ENCODE data around the gene NEFH. TPM values are rescaled to one million over a fixed set of nuclear protein-coding genes. Genes with fewer than 3 reads are reported as not detected.
"Not testable (repeated sequence)": the region's sequence is repeated elsewhere in the genome, so short reads cannot be mapped to it uniquely, and the experiment has no call there.

Gene NEFH
- total and polyA plus RNA-seq, 2 donors (not counting 3 experiments of a cell fraction or from before 2014, with no cell fraction given), result 0.09 to 0.59 TPM

GRCh38 chr22:29489127-29489780 lies 9.2 kb downstream of the NEFH start:
- H3K79me2 ChIP-seq (ENCODE audit: control insufficient read depth, insufficient read depth, low read length); H3K9ac ChIP-seq (replicated peaks; ENCODE audit: extremely low read depth, insufficient read depth, low read length); BruUV-seq (replicated peaks); dilution Hi-C loops (cut with MboI; ENCODE audit: extremely low pct_ligation_motif_present, low sequenced_read_pairs); DNase-seq (ENCODE audit: low read depth, low spot score); H3K4me3 ChIP-seq (replicated peaks in 1 of 3; ENCODE audit: insufficient read depth in 1 of 3, low read depth in 1 of 3, low read length in 3 of 3); FAIRE-seq; H3K4me2 ChIP-seq (ENCODE audit: insufficient read depth, low read length); H2AFZ ChIP-seq (ENCODE audit: low read depth, low read length); H3K27ac ChIP-seq (ENCODE audit: insufficient read depth, low read depth, low read length); H4K20me1 ChIP-seq (replicated peaks; ENCODE audit: control insufficient read depth, extremely low read depth, insufficient read depth, low read length); H3K27me3 ChIP-seq (ENCODE audit: control insufficient read depth in 2 of 2, insufficient read depth in 2 of 2, low read length in 2 of 2); H3K36me3 ChIP-seq (ENCODE audit: control insufficient read depth in 2 of 2, extremely low read depth in 1 of 2, insufficient read depth in 2 of 2, low read length in 2 of 2); H3K9me1 ChIP-seq (replicated peaks; ENCODE audit: control insufficient read depth, extremely low read depth, insufficient read depth, low read length); H3K9me3 ChIP-seq (replicated peaks; ENCODE audit: control insufficient read depth, insufficient read depth, low read length); H3K4me1 ChIP-seq (ENCODE audit: control insufficient read depth, extremely low read depth, insufficient read depth, low read length); POLR2A ChIA-PET; intact Hi-C loops (cut with micrococcal nuclease): not testable (repeated sequence)
- CTCF ChIA-PET, result interaction anchor here (1.2 kb wide), 1 partner anchor 23 kb away, joined by 3 read pairs; no protein-coding TSS in a partner anchor

GRCh38 chr22:29491012-29491411 lies 11.0 kb downstream of the NEFH start:
- no peaks in the 10 kb centered on the region for H3K9me3 ChIP-seq (replicated peaks; ENCODE audit: control insufficient read depth, insufficient read depth, low read length)
- H3K4me2 ChIP-seq (ENCODE audit: insufficient read depth, low read length), result no peak overlapping the region
- POLR2A ChIA-PET, result no interaction called here
- BruUV-seq (replicated peaks), result no TSS peak
- no peaks in the 10 kb centered on the region for H3K27me3 ChIP-seq (ENCODE audit: control insufficient read depth in 2 of 2, insufficient read depth in 2 of 2, low read length in 2 of 2)
- no peak for FAIRE-seq
- H3K9me1 ChIP-seq (replicated peaks; ENCODE audit: control insufficient read depth, extremely low read depth, insufficient read depth, low read length), result no peaks in the 10 kb centered on the region
- H3K9ac ChIP-seq (replicated peaks; ENCODE audit: extremely low read depth, insufficient read depth, low read length), result no peak overlapping the region
- TF ChIP-seq JUN (IDR thresholded peaks at IDR 0.05; ENCODE audit: borderline replicate concordance, insufficient read depth, insufficient read length, low read depth) (no peak), MYC (IDR thresholded peaks at IDR 0.05; ENCODE audit: low read depth, low read length) (no peak), MAX (IDR thresholded peaks at IDR 0.05; ENCODE audit: insufficient read depth, insufficient read length) (no peak), FOS (IDR thresholded peaks at IDR 0.05; ENCODE audit: borderline replicate concordance, insufficient read depth, low read length) (no peak), POLR2AphosphoS5 (IDR thresholded peaks at IDR 0.05; ENCODE audit: insufficient read depth, low read depth, low read length) (no peak), EZH2 (IDR thresholded peaks at IDR 0.05; ENCODE audit: borderline replicate concordance, low read depth, low read length, severe bottlenecking) (no peak), GATA2 (IDR thresholded peaks at IDR 0.05; ENCODE audit: insufficient read depth, insufficient read length, low read depth, low read length) (no peak), CTCF (IDR thresholded peaks at IDR 0.05; ENCODE audit: extremely low read depth in 1 of 2, insufficient read depth in 1 of 2, low read depth in 1 of 2, low read length in 2 of 2) (no peak), POLR2A (IDR thresholded peaks at IDR 0.05; ENCODE audit: low read depth, low read length) (no peak)
- CTCF ChIA-PET, result interaction anchor here (0.9 kb wide), 1 partner anchor 9 kb away, joined by 3 read pairs; no protein-coding TSS in a partner anchor
- no peak overlapping the region for H3K4me3 ChIP-seq (replicated peaks in 1 of 3; ENCODE audit: insufficient read depth in 1 of 3, low read depth in 1 of 3, low read length in 3 of 3)
- no peak overlapping the region for H2AFZ ChIP-seq (ENCODE audit: low read depth, low read length)
- H3K79me2 ChIP-seq (ENCODE audit: control insufficient read depth, insufficient read depth, low read length), result no peaks in the 10 kb centered on the region
- no peak for DNase-seq (ENCODE audit: low read depth, low spot score)
- no peak overlapping the region for H3K27ac ChIP-seq (ENCODE audit: insufficient read depth, low read depth, low read length)
- intact Hi-C loops (cut with micrococcal nuclease), result no loop called here
- no peaks in the 10 kb centered on the region for H4K20me1 ChIP-seq (replicated peaks; ENCODE audit: control insufficient read depth, extremely low read depth, insufficient read depth, low read length)
- dilution Hi-C loops (cut with MboI; ENCODE audit: extremely low pct_ligation_motif_present, low sequenced_read_pairs), result no loop called here
- H3K4me1 ChIP-seq (ENCODE audit: control insufficient read depth, extremely low read depth, insufficient read depth, low read length), result no peaks in the 10 kb centered on the region
- no peaks in the 10 kb centered on the region for H3K36me3 ChIP-seq (ENCODE audit: control insufficient read depth in 2 of 2, extremely low read depth in 1 of 2, insufficient read depth in 2 of 2, low read length in 2 of 2)
